ENCODE measurements around the gene TCERG1L. TPM values are rescaled to one million over a fixed set of nuclear protein-coding genes. Genes with fewer than 3 reads are reported as not detected.
A peak's percentile ranks its signal among the peaks of the same experiment; 100 is the strongest.
"Not testable (repeated sequence)": the region's sequence is repeated elsewhere in the genome, so short reads cannot be mapped to it uniquely, and the experiment has no call there.

Gene TCERG1L
- total RNA-seq, 1 donor from 2014 or later: not detected

DNA sequence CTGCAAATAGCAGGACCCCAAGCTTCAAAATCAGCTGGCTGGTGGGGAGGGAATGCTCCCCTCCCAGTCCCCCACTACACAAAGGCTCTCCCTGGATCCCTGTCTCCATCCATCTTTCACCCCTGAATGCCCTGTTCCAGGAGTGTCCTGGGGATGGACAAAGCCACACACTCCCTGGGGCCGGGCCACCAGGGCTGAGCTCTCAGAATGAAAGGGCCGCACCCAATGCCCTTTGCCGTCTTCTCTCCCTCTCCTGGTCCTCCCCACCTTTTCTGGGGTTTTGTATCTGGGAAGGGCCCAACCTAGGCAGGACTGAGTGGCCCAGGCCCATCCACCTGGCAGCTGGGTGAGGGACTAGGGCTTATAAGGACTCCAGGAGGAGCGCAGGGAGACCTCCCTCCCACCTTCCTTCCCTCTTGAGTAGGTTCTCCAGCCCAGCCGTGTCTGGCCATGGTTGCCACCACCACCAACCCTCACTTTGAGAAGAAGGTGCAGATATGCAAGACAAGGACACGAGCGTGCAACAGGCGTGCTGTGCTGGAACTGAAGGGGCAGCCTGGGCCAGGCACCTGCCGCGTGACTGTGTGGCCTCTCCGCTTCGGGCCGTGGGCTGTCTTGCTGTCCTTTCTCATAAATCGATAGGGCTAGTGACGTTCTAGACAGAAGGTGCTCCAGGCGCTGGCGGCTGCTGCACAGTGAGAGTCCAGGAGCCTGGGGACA, 157.1 kb downstream of the TCERG1L start:
- TF ChIP-seq, protein P1, sequence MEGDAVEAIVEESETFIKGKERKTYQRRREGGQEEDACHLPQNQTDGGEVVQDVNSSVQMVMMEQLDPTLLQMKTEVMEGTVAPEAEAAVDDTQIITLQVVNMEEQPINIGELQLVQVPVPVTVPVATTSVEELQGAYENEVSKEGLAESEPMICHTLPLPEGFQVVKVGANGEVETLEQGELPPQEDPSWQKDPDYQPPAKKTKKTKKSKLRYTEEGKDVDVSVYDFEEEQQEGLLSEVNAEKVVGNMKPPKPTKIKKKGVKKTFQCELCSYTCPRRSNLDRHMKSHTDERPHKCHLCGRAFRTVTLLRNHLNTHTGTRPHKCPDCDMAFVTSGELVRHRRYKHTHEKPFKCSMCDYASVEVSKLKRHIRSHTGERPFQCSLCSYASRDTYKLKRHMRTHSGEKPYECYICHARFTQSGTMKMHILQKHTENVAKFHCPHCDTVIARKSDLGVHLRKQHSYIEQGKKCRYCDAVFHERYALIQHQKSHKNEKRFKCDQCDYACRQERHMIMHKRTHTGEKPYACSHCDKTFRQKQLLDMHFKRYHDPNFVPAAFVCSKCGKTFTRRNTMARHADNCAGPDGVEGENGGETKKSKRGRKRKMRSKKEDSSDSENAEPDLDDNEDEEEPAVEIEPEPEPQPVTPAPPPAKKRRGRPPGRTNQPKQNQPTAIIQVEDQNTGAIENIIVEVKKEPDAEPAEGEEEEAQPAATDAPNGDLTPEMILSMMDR (IDR thresholded peaks at IDR 0.05): no peak
- Histone ChIP-seq H3K4me1 (no peaks in the 10 kb centered on the region), H3K27me3 (ENCODE audit: low read depth) (peaks cover 11% of the 10 kb centered on the region), H3K4me3 (no peak overlapping the region), H3K36me3 (no peaks in the 10 kb centered on the region), H3K9me3 (no peaks in the 10 kb centered on the region), H3K27ac (no peak overlapping the region)
- DNase-seq: peak; percentile 33
- no peak for ATAC-seq
- intact Hi-C loops (cut with DNase I): no loop called here

DNA sequence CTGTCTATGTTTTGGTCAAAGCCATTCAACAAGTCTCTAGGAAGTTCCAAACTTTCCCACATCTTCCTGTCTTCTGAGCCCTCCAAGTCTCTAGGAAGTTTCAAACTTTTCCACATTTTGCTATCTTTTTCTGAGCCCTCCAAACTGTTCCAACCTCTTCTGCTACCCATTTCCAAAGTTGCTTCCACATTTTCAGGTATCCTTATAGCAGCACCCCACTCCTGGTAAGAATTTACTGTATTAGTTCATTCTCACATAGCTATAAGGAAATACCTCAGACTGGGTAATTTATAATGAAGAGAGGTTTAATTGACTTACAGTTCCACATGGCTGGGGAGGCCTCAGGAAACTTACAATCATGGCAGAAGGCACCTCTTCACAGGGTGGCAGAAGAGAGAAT, 159.1 kb downstream of the TCERG1L start:
- intact Hi-C loops (cut with DNase I); DNase-seq; H3K36me3 ChIP-seq; H3K4me3 ChIP-seq; H3K9me3 ChIP-seq; H3K4me1 ChIP-seq; H3K27ac ChIP-seq; ATAC-seq: not testable (repeated sequence)
- peaks cover 11% of the 10 kb centered on the region for H3K27me3 ChIP-seq (ENCODE audit: low read depth)

DNA sequence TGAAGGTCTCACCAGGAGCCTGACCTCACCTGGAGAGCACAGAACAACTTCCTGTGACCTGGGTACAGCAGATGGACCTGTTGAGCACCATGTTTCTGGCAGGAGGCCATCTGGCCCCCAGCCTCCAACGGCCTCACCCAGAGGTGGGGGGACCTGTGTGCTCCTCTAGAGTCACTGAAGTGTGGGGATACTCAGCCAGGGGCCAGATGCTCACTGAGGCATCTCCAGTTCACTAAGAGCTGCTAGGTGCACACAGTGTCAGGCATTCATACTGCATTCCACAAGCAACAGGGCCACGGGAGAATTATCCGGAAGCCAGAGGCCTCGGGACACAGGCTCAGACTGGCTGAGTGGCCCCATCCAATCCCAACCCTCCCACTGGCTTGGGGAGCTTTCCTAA, 161.4 kb downstream of the TCERG1L start:
- no peak overlapping the region for H3K27ac ChIP-seq
- ATAC-seq: no peak
- H3K4me1 ChIP-seq: no peaks in the 10 kb centered on the region
- DNase-seq: no peak
- no peak overlapping the region for H3K4me3 ChIP-seq
- no peaks in the 10 kb centered on the region for H3K9me3 ChIP-seq
- TF ChIP-seq, protein P1 (IDR thresholded peaks at IDR 0.05): no peak
- H3K36me3 ChIP-seq: no peaks in the 10 kb centered on the region
- H3K27me3 ChIP-seq (ENCODE audit: low read depth): peaks cover 5% of the 10 kb centered on the region
- intact Hi-C loops (cut with DNase I): no loop called here

DNA sequence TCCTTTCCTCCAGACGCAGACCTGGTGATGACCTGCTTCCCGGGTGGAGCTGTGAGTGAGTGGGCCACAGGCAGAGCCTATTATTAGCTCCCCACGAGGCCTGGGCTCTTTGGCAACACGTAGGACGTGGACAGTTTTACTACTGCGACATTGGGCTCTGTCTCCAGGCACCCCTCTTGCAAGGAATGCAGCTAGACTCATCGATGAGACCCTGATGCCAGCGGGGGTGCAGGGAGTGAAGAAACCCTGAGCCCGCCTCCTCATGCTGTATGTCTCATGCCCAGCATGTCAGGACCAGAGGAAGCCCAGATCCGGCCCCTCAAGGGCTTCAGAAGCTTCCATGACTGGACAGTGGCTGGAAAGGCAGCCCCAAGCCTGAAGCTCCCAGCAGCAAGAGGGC, 161.9 kb downstream of the TCERG1L start:
- ATAC-seq (no peak), DNase-seq (peak; percentile 12)
- Histone ChIP-seq H3K4me3 (no peak overlapping the region), H3K4me1 (no peaks in the 10 kb centered on the region), H3K36me3 (no peaks in the 10 kb centered on the region), H3K27me3 (ENCODE audit: low read depth) (peaks cover under 1% of the 10 kb centered on the region), H3K27ac (no peak overlapping the region), H3K9me3 (no peaks in the 10 kb centered on the region)
- TF ChIP-seq, protein P1 (IDR thresholded peaks at IDR 0.05): no peak
- intact Hi-C loops (cut with DNase I): no loop called here

DNA sequence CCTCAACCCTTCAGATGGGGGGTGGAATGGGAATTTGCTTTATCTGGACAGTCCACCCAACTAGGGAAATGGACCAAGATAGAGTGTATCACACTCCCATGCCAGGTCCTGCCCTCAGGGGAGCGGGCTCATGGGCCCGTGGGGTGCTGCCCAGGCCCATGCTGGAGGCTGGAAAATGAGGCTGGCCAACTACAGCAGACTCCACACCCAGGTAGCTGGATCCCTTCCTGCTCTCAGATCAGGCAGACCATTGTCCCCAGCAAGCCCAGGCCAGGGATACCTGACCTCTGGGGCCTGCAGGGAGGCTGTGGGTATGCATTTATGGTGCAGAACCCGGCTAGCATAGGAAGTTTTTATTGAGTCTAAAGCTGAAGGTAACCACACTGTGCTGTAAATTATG, 162.4 kb downstream of the TCERG1L start:
- intact Hi-C loops (cut with DNase I): no loop called here
- Histone ChIP-seq H3K27me3 (ENCODE audit: low read depth) (no peaks in the 10 kb centered on the region), H3K9me3 (no peaks in the 10 kb centered on the region), H3K36me3 (no peaks in the 10 kb centered on the region), H3K4me3 (no peak overlapping the region), H3K4me1 (no peaks in the 10 kb centered on the region), H3K27ac (no peak overlapping the region)
- TF ChIP-seq, protein P1 (IDR thresholded peaks at IDR 0.05): no peak
- ATAC-seq (peak in 1 of 2 donors; percentile 46), DNase-seq (peak; percentile 13)

DNA sequence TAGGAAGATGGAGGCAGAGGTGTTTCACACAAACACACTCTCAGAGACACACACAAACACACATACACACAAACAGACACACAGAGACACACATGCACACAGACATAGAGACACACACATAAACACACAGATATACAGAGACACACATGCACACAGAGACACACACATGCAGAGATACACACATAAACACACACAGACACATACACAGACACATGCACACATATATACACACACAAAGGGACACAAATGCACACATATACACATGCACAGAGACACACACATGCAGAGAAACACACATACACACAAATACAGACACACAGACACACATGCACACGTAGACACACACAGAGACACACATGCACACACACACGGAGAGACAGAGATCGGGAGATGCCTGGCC, 163.3 kb downstream of the TCERG1L start:
- intact Hi-C loops (cut with DNase I): no loop called here
- H3K9me3 ChIP-seq: no peaks in the 10 kb centered on the region
- DNase-seq (no peak), ATAC-seq (no peak)
- H3K27me3 ChIP-seq (ENCODE audit: low read depth): no peaks in the 10 kb centered on the region
- no peaks in the 10 kb centered on the region for H3K36me3 ChIP-seq
- TF ChIP-seq, protein P1 (IDR thresholded peaks at IDR 0.05): no peak
- no peak overlapping the region for H3K4me3 ChIP-seq
- no peak overlapping the region for H3K27ac ChIP-seq
- H3K4me1 ChIP-seq: no peaks in the 10 kb centered on the region
